ENCODE measurements around the gene OBI1. TPM values are rescaled to one million over a fixed set of nuclear protein-coding genes. Genes with fewer than 3 reads are reported as not detected.

The OBI1 gene
- polyA plus RNA-seq, 4 donors, result 18.6 to 26.4 (median 23.8) TPM

GRCh38 chr13:78593129-78593528 is 65.8 kb downstream of the OBI1 start:
- DNase-seq (ENCODE audit: low read depth in 4 of 4, low spot score in 2 of 4), result no peak

- no peak for DNase-seq (ENCODE audit: low read depth in 4 of 4, low spot score in 2 of 4)
Measured at GRCh38 chr13:78592584-78592983, 66.4 kb downstream of the OBI1 start.

- DNase-seq (ENCODE audit: low read depth in 4 of 4, low spot score in 2 of 4), result no peak
Measured at GRCh38 chr13:78589206-78589605, 69.7 kb downstream of the OBI1 start.

- DNase-seq (ENCODE audit: low read depth in 4 of 4, low spot score in 2 of 4), result no peak
Measured at GRCh38 chr13:78587395-78587794, 71.6 kb downstream of the OBI1 start.

GRCh38 chr13:78586706-78587105 is 72.2 kb downstream of the OBI1 start:
- DNase-seq (ENCODE audit: low read depth in 4 of 4, low spot score in 2 of 4), result no peak

GRCh38 chr13:78576261-78576660 is 82.7 kb downstream of the OBI1 start:
- no peak for DNase-seq (ENCODE audit: low read depth in 4 of 4, low spot score in 2 of 4)

GRCh38 chr13:78572459-78572858 is 86.5 kb downstream of the OBI1 start:
- no peak for DNase-seq (ENCODE audit: low read depth in 4 of 4, low spot score in 2 of 4)

GRCh38 chr13:78569029-78569428 is 89.9 kb downstream of the OBI1 start:
- no peak for DNase-seq (ENCODE audit: low read depth in 4 of 4, low spot score in 2 of 4)

- no peak for DNase-seq (ENCODE audit: low read depth in 4 of 4, low spot score in 2 of 4)
Measured at GRCh38 chr13:78566631-78567030, 92.3 kb downstream of the OBI1 start.

Other genes with a start within 250 kb of the OBI1 start
- under 1 TPM in 3 of 4 donors, not detected in 1; 0.04 to 0.09 (median 0.07) TPM for gene POU4F1, start 55.6 kb downstream of the OBI1 start, polyA plus RNA-seq (ENCODE audit: insufficient read length in 4 of 4)